Ascending aorta (tissue), 2 donors: ENCODE results near the gene CABP4. TPM values are rescaled to one million over a fixed set of nuclear protein-coding genes. Genes with fewer than 3 reads are reported as not detected.

Experiments
- DNase-seq, 2 donors: peaks; one replicate each; pipeline ENCODE4 v3.0.0-alpha.2; 2019; ENCODE audit warnings: low spot score in 2 of 2
- H3K27ac ChIP-seq, 2 donors: fragments of 200-600 bp; sonication (generic); one replicate each; pipeline ENCODE4 v1.5.1; 2016 to 2017; ENCODE audit warnings: mild to moderate bottlenecking in 1 of 2
- H3K27me3 ChIP-seq: fragments of 200-600 bp; sonication (generic); one replicate; pipeline ENCODE4 v1.5.1; 2017
- H3K36me3 ChIP-seq, 2 donors: fragments of 200-600 bp; sonication (generic); one replicate each; pipeline ENCODE4 v1.5.1; 2016
- H3K4me1 ChIP-seq, 2 donors: fragments of 200-600 bp; sonication (generic); one replicate each; pipeline ENCODE4 v1.5.1; 2016 to 2017; ENCODE audit warnings: mild to moderate bottlenecking in 1 of 2
- H3K4me3 ChIP-seq, 2 donors: fragments of 200-600 bp; sonication (generic); one replicate each; pipeline ENCODE4 v1.5.1; 2016 to 2017; ENCODE audit warnings: mild to moderate bottlenecking in 1 of 2
- H3K9me3 ChIP-seq, 2 donors: fragments of 200-600 bp; sonication (generic); one replicate each; pipeline ENCODE4 v1.5.1; 2016
- intact Hi-C: fragments of 100-400 bp; cut with DNase I; formaldehyde crosslinking; loops from one replicate; pipeline ENCODE4 v1.15.1; 2023
- total RNA-seq: library from RNA; depleted of rRNA; stranded (reverse); fragments of >200 nt; gene quantifications from one replicate; pipeline ENCODE4 v1.1.0, GENCODE V29; 2016
- TF ChIP-seq, protein P1 (sequence below), 3 experiments: fragments of 200-600 bp in 2 of 3; fragments of 450-650 bp in 1 of 3; sonication (generic) in 2 of 3; IDR thresholded peaks; one replicate each; pipeline ENCODE4 v1.5.1; 2016 to 2019; ENCODE audit warnings: antibody characterized with exemption in 3 of 3, mild to moderate bottlenecking in 1 of 3, moderate library complexity in 1 of 3

Gene CABP4
- total RNA-seq, 1 donor from 2014 or later: not detected

- Histone ChIP-seq H3K4me1 (no peaks in the 10 kb centered on the region), H3K27me3 (no peaks in the 10 kb centered on the region), H3K27ac (peak overlapping the region; percentile 41 to 63), H3K4me3 (peak overlapping the region in 1 of 2 donors; percentile 35), H3K36me3 (peaks cover 49 to 65% of the 10 kb centered on the region in 2 donors), H3K9me3 (no peaks in the 10 kb centered on the region)
- TF ChIP-seq, protein P1, sequence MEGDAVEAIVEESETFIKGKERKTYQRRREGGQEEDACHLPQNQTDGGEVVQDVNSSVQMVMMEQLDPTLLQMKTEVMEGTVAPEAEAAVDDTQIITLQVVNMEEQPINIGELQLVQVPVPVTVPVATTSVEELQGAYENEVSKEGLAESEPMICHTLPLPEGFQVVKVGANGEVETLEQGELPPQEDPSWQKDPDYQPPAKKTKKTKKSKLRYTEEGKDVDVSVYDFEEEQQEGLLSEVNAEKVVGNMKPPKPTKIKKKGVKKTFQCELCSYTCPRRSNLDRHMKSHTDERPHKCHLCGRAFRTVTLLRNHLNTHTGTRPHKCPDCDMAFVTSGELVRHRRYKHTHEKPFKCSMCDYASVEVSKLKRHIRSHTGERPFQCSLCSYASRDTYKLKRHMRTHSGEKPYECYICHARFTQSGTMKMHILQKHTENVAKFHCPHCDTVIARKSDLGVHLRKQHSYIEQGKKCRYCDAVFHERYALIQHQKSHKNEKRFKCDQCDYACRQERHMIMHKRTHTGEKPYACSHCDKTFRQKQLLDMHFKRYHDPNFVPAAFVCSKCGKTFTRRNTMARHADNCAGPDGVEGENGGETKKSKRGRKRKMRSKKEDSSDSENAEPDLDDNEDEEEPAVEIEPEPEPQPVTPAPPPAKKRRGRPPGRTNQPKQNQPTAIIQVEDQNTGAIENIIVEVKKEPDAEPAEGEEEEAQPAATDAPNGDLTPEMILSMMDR (IDR thresholded peaks at IDR 0.05): no peak
- intact Hi-C loops: no loop called here
- no peak for DNase-seq
These were observed 19.3 kb upstream of the CABP4 start for GRCh38 chr11:67435727-67436458.

DNA sequence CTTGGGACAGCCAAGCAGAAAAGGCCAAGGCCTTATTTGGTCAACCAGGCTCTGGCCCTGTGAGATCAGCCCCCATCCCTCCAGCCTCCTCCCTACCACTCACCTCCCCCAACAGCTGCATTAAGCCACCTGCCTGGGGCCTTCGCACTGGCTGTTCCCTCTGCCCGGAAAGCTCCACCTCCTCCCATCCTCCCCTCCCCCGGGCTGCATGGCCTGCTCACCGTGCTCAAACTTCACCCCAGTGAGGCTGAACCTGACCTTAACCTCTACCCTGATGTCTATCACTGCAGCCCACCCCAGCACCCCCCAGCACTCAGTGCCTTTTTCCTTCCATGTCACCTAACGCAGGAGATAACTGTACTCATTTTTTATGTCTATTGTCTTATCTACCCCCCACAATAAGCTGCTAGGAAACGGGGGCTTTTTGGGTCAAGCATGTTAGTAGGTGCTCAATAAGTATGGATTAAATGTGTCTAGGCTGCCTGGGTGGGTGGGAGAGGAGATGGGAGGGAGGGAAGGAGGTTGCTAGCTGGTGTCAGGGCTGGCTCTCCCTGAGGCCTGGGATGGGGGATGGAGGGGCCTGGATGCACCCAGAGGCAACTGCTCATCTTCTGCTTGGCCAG lies 18.6 kb upstream of the CABP4 start:
- no peak for DNase-seq
- intact Hi-C loops: no loop called here
- Histone ChIP-seq H3K4me1 (no peaks in the 10 kb centered on the region), H3K4me3 (peak overlapping the region in 1 of 2 donors; percentile 35), H3K9me3 (no peaks in the 10 kb centered on the region), H3K36me3 (peaks cover 52 to 65% of the 10 kb centered on the region in 2 donors), H3K27me3 (no peaks in the 10 kb centered on the region), H3K27ac (peak overlapping the region; percentile 41 to 63)
- TF ChIP-seq, protein P1 (IDR thresholded peaks at IDR 0.05): no peak

DNA sequence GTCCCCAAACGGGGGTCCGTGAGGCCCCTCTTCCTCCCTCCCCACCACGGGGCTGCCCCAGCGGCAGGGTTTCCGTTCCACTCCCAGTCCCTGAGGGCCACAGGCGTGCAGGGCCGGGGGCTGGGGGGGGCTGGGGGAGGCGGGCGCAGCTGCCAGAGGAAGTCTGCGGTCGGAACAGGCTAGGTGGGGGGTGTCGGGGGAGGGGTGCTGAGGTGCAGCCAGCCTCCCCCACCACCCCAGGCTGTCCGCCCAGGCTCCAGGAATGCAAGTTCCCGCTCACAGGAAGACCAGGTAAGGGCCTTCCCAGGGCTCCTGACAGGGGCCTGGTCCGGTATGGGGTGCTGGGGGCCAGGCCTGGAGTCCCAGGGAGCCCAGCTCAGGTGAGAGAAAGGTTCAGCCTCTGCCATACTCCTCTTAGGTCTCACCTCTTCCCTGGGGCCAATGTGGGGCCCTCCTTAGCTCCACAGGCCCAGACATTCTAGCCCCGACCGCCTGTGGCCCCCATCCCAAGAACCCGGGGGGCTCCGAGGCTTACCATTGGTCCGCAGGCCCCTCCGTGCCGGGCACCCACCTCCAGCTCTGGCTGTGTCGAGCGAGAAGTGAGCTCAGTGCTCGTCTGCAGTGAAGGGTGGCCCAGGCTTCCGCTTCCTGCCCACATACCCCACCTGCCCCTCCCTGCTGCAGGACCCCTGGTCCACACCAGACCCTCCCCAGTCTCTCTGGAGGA lies 17.9 kb upstream of the CABP4 start, which contains the start of gene PTPRCAP:
PTPRCAP (minus strand) TSS at position 601 of the 727 bp plus-strand sequence; CDS start at position 538, 63 bp downstream.
- Histone ChIP-seq H3K36me3 (peaks cover 51 to 61% of the 10 kb centered on the region in 2 donors), H3K4me1 (peaks cover 0 to under 1% of the 10 kb centered on the region in 2 donors), H3K27me3 (no peaks in the 10 kb centered on the region), H3K4me3 (peak within 1 kb of the TSS in 1 of 2 donors; percentile 35), H3K27ac (peak within 1 kb of the TSS in 1 of 2 donors; percentile 17), H3K9me3 (no peaks in the 10 kb centered on the region)
- intact Hi-C loops: no loop called here
- no peak for DNase-seq
- TF ChIP-seq, protein P1 (IDR thresholded peaks at IDR 0.05): no peak

DNA sequence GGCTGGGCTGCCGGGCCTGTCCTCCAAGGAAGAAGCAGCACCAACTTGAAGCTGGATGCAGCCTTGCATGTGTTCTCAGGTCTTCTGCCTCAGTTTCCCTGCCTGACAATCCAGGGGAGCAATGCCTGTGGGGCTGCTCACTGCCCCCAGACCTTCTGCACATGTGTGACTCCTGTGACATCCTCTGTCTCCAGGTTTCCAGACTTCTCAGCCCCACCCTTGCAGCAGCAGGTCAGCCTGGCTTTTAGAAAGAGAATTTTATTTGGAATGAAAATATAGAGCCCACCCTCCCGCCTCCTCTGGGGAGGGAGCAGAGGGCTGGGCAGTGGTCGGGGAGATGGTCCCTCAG lies 17.4 kb upstream of the CABP4 start:
- H3K36me3 ChIP-seq: peaks cover 45 to 56% of the 10 kb centered on the region in 2 donors
- no peak for DNase-seq
- peak overlapping the region in 1 of 2 donors; percentile 35 for H3K4me3 ChIP-seq
- no peaks in the 10 kb centered on the region for H3K9me3 ChIP-seq
- H3K27ac ChIP-seq: no peak overlapping the region
- peaks cover 5 to 6% of the 10 kb centered on the region in 2 donors for H3K4me1 ChIP-seq
- intact Hi-C loops: no loop called here
- TF ChIP-seq, protein P1 (IDR thresholded peaks at IDR 0.05): no peak
- no peaks in the 10 kb centered on the region for H3K27me3 ChIP-seq

DNA sequence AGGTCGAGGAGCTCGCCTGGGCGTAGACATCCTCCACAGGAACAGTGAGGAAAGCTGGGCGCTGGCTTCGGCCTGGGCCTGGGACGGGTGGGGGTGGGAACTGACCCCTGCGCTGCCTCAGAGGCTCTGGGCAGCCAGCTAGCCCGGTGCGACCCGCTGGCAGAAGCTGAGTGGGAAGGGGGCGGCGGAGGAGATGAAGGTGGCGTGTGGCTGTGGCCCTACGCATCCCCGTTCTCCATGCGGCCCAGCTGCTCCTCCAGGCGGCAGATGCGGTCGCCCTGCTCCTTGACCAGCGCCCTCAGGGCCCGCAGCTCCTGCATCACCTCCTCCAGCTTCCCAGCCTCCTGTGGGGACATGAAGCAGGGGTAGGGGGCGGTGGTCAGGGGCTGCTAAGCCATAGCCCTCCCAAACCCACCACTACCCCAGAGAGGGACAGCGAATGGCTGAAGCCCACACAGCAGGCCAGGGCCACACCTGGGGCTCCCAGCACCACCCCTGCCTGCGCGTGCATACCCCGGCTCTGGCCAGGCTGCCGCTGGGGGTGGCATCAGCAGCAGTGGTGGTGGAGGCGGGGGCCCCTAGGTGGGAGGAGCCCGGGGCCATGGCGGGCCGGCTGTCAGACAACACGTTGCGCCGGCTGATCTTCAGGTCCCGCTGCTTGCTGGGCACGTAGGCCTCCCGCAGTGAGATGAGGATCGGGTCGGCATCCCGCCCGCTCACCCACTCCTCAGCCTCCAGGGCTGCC lies 16.8 kb upstream of the CABP4 start:
- H3K9me3 ChIP-seq: no peaks in the 10 kb centered on the region
- H3K4me1 ChIP-seq: peaks cover 5 to 7% of the 10 kb centered on the region in 2 donors
- intact Hi-C loops: no loop called here
- H3K4me3 ChIP-seq: peak overlapping the region in 1 of 2 donors; percentile 35
- no peaks in the 10 kb centered on the region for H3K27me3 ChIP-seq
- TF ChIP-seq, protein P1 (IDR thresholded peaks at IDR 0.05): no peak
- peaks cover 40 to 50% of the 10 kb centered on the region in 2 donors for H3K36me3 ChIP-seq
- H3K27ac ChIP-seq: peak overlapping the region in 1 of 2 donors; percentile 53
- DNase-seq: no peak
